HepG2 (cell line): ENCODE results near the gene SLC12A3. TPM values are rescaled to one million over a fixed set of nuclear protein-coding genes. Genes with fewer than 3 reads are reported as not detected.

Experiments used
- ATAC-seq: fragments of 200-7000 bp; cut with Tn5 transposase; 3 replicates; pipeline ENCODE4 v1.9.1; 2020; ENCODE audit warnings: mild to moderate bottlenecking, moderate library complexity
- BruUV-seq: library from RNA; stranded (reverse); fragments of 400-500 nt; replicated peaks from 2 replicates; lab custom pipeline; 2021; lab: Mats Ljungman, UMichigan
- CTCF ChIA-PET: fragments of 300-600 bp; formaldehyde crosslinking; extraction: SDS; loops from one replicate; lab custom pipeline; 2021; ENCODE audit warnings: low total read pairs, inconsistent platforms, low intra/inter-chr PET ratio; lab: Yijun Ruan, JAX
- POLR2A ChIA-PET: fragments of 350-600 bp; sonication (Branson Sonifier 250); formaldehyde crosslinking; loops from one replicate; lab custom pipeline; 2020; ENCODE audit warnings: antibody characterized with exemption, inconsistent platforms; lab: Yijun Ruan, JAX
- DNase-seq: peaks from one replicate; pipeline ENCODE4 v3.0.0-alpha.2; 2015; ENCODE audit warnings: low spot score
- FAIRE-seq: peaks from 3 replicates; lab custom pipeline; 2011; peaks lifted over from hg19 to GRCh38; lab: Jason Lieb, UNC
- H2AFZ ChIP-seq: one replicate; pipeline ENCODE4 v1.6.1; 2011; ENCODE audit warnings: low read length, inconsistent platforms
- H3K27ac ChIP-seq: fragments of 300-600 bp; 3 replicates; pipeline ENCODE4 v1.8.0; 2011; ENCODE audit warnings: mixed run types, mild to moderate bottlenecking, mixed read lengths, low read length, inconsistent platforms; ENCODE audit not compliant: insufficient read depth; ENCODE audit errors: extremely low read length
- H3K27me3 ChIP-seq, 2 experiments: fragments of 200-600 bp in 1 of 2; 2 replicates in 1 of 2; 3 replicates in 1 of 2; pipeline versions ENCODE4 v1.6.0 to v1.8.0; 2011; ENCODE audit warnings: low read length in 2 of 2, mild to moderate bottlenecking in 2 of 2, moderate library complexity in 2 of 2, inconsistent platforms in 1 of 2; ENCODE audit not compliant: insufficient read depth in 2 of 2, control insufficient read depth in 1 of 2
- H3K36me3 ChIP-seq, 2 experiments: fragments of 200-600 bp in 1 of 2; replicated peaks in 1 of 2; 2 replicates in 1 of 2; 3 replicates in 1 of 2; pipeline versions ENCODE4 v1.5.1 to v1.8.0; 2011; ENCODE audit warnings: low read length in 2 of 2, inconsistent platforms in 1 of 2; ENCODE audit not compliant: insufficient read depth in 2 of 2, control insufficient read depth in 1 of 2
- H3K4me1 ChIP-seq: 2 replicates; pipeline ENCODE4 v1.5.1; 2012; ENCODE audit warnings: low read length, inconsistent platforms; ENCODE audit not compliant: insufficient read depth
- H3K4me2 ChIP-seq: 2 replicates; pipeline ENCODE4 v1.6.0; 2011; ENCODE audit warnings: low read depth, low read length, inconsistent platforms
- H3K4me3 ChIP-seq, 3 experiments: fragments of 200-600 bp in 1 of 3; sonication (generic), shearing (Covaris generic) in 1 of 3; replicated peaks in 1 of 3; 2 replicates each; pipeline ENCODE4 v1.5.1; 2011 to 2016; ENCODE audit warnings: low read length in 3 of 3, inconsistent platforms in 2 of 3, low read depth in 2 of 3, mild to moderate bottlenecking in 2 of 3, control low read depth in 1 of 3, mixed read lengths in 1 of 3; ENCODE audit not compliant: insufficient read depth in 1 of 3
- H3K79me2 ChIP-seq: one replicate; pipeline ENCODE4 v1.6.1; 2011; ENCODE audit warnings: low read length, inconsistent platforms; ENCODE audit not compliant: insufficient read depth
- H3K9ac ChIP-seq: 2 replicates; pipeline ENCODE4 v1.6.0; 2011; ENCODE audit warnings: mild to moderate bottlenecking, low read depth, low read length, inconsistent platforms; ENCODE audit not compliant: insufficient read depth
- H3K9me3 ChIP-seq: 2 replicates; pipeline ENCODE4 v1.5.1; 2012; ENCODE audit warnings: mild to moderate bottlenecking, low read length
- H4K20me1 ChIP-seq: 2 replicates; pipeline ENCODE4 v1.6.0; 2011; ENCODE audit warnings: inconsistent platforms, mild to moderate bottlenecking, low read length, moderate library complexity; ENCODE audit not compliant: insufficient read depth
- ZNF138 ChIP-seq: sonication (generic); formaldehyde crosslinking; IDR thresholded peaks from 2 replicates; pipeline ENCODE4 v1.5.0; 2020; ENCODE audit warnings: mild to moderate bottlenecking, low read depth, missing genetic modification reagents
- ZNF629 ChIP-seq: sonication (generic); formaldehyde crosslinking; conservative IDR thresholded peaks from 2 replicates; pipeline ENCODE4 v1.5.0; 2020; ENCODE audit warnings: missing genetic modification reagents
- ZNF768 ChIP-seq: sonication (generic); formaldehyde crosslinking; IDR thresholded peaks from 2 replicates; pipeline ENCODE4 v1.4.0; 2020; ENCODE audit warnings: missing genetic modification reagents
- WGBS: methylation state at CpG from one replicate; pipeline ENCODE4 v1.1.6; 2017; ENCODE audit warnings: low lambda C conversion rate; 5-methylcytosine and 5-hydroxymethylcytosine counted together
- in situ Hi-C: cut with HindIII; loops from 2 replicates; pipeline ENCODE4 v1.10.0; 2017; ENCODE audit warnings: low pct_unique_long_range_greater_than_20kb; ENCODE audit not compliant: extremely low pct_ligation_motif_present
- intact Hi-C: fragments of 100-400 bp; cut with micrococcal nuclease; formaldehyde crosslinking; loops from one replicate; pipeline ENCODE4 v1.10.0; 2022; ENCODE audit not compliant: unreplicated experiment
- polyA plus RNA-seq, 8 experiments: library from polyadenylated mRNA; depleted of rRNA in 3 of 8; stranded (reverse) in 7 of 8; unstranded in 1 of 8; fragments of >200 nt; fragmentation: Illumina TruSeq in 4 of 8; extraction: Trizol in 4 of 8; gene quantifications; 2 replicates each; pipeline versions ENCODE4 v1.2.1 to v1.2.3, GENCODE V29; 2011 to 2016; ENCODE audit warnings: low read depth in 4 of 8, missing spikeins in 1 of 8, mixed read lengths in 1 of 8; ENCODE audit not compliant: insufficient read depth in 1 of 8
- total RNA-seq, 5 experiments: library from RNA; depleted of rRNA; stranded (reverse); fragments of >200 nt; fragmentation: Illumina TruSeq; extraction: Trizol; gene quantifications; 2 replicates each; pipeline ENCODE4 v1.2.3, GENCODE V29; 2016; ENCODE audit warnings: low read depth in 1 of 5
- TF ChIP-seq, protein P1 (sequence below): sonication (generic); formaldehyde crosslinking; IDR thresholded peaks from 2 replicates; pipeline ENCODE4 v1.5.1; 2020; ENCODE audit warnings: missing genetic modification reagents, mild to moderate bottlenecking, borderline replicate concordance

The SLC12A3 gene
- total and polyA plus RNA-seq, 2 of the 13 experiments (the other 11 are each of a cell fraction or from before 2014, with no cell fraction given): 6.2 TPM; not detected in 1

DNA sequence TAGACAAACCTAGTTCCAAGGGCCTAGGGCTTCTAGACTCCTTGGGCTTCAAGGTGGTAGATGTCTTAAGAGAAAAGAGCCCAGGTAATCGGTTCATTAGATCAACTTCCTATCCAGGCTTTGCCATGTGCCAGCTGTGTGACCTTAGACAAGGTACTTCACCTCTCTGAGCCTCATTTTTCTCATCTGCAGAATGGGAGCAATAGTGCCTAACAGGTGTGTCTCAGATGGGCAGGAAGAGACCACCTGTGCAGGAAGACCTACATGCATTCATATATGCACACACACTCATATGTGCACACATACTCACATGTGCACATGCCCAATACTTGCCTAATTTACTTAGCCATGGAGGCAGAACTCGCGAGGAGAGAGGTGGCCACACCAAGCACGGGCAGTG, 15.7 kb downstream of the SLC12A3 start:
- H3K4me1 ChIP-seq: no peaks in the 10 kb centered on the region
- no peaks in the 10 kb centered on the region for H3K9me3 ChIP-seq
- intact Hi-C loops: no loop called here
- WGBS: 19% methylated on average over 4 of the region's 4 CpGs
- ChIA-PET CTCF (no interaction called here), POLR2A (no interaction called here)
- no peak overlapping the region for H2AFZ ChIP-seq
- no peak overlapping the region for H3K27ac ChIP-seq
- H3K4me2 ChIP-seq: no peak overlapping the region
- no TSS peak for BruUV-seq
- no peak for DNase-seq
- FAIRE-seq: no peak
- no peaks in the 10 kb centered on the region; a peak in 1 of 5 replicates for H3K27me3 ChIP-seq
- H4K20me1 ChIP-seq: no peaks in the 10 kb centered on the region
- H3K79me2 ChIP-seq: no peaks in the 10 kb centered on the region
- H3K36me3 ChIP-seq: no peaks in the 10 kb centered on the region
- TF ChIP-seq ZNF138 (CRISPR knock-in tag) (no peak), ZNF629 (CRISPR knock-in tag) (peak; percentile 73), ZNF768 (CRISPR knock-in tag) (peak; percentile 62; the same call in 1 of the 2 replicates)
- TF ChIP-seq, protein P1, sequence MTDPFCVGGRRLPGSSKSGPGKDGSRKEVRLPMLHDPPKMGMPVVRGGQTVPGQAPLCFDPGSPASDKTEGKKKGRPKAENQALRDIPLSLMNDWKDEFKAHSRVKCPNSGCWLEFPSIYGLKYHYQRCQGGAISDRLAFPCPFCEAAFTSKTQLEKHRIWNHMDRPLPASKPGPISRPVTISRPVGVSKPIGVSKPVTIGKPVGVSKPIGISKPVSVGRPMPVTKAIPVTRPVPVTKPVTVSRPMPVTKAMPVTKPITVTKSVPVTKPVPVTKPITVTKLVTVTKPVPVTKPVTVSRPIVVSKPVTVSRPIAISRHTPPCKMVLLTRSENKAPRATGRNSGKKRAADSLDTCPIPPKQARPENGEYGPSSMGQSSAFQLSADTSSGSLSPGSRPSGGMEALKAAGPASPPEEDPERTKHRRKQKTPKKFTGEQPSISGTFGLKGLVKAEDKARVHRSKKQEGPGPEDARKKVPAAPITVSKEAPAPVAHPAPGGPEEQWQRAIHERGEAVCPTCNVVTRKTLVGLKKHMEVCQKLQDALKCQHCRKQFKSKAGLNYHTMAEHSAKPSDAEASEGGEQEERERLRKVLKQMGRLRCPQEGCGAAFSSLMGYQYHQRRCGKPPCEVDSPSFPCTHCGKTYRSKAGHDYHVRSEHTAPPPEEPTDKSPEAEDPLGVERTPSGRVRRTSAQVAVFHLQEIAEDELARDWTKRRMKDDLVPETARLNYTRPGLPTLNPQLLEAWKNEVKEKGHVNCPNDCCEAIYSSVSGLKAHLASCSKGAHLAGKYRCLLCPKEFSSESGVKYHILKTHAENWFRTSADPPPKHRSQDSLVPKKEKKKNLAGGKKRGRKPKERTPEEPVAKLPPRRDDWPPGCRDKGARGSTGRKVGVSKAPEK (CRISPR knock-in tag): no peak
- no peak overlapping the region for H3K4me3 ChIP-seq
- in situ Hi-C loops: no loop called here
- no peak overlapping the region for H3K9ac ChIP-seq
- ATAC-seq: no peak
